Endothelial cell (in vitro differentiated cells): ENCODE results near the gene NOVA2. TPM values are rescaled to one million over a fixed set of nuclear protein-coding genes. Genes with fewer than 3 reads are reported as not detected.

Experiments
- DNase-seq: peaks from one replicate; pipeline ENCODE4 v3.0.0; 2021; ENCODE audit warnings: low spot score
- H3K27ac Mint-ChIP-seq: one replicate; pipeline ENCODE4 v1.8.0; 2021; ENCODE audit warnings: mixed read lengths, inconsistent platforms; ENCODE audit not compliant: unreplicated experiment
- H3K27me3 Mint-ChIP-seq: one replicate; pipeline ENCODE4 v1.8.0; 2021; ENCODE audit warnings: mild to moderate bottlenecking, moderate library complexity, mixed read lengths, inconsistent platforms; ENCODE audit not compliant: unreplicated experiment
- H3K36me3 Mint-ChIP-seq: one replicate; pipeline ENCODE4 v1.8.0; 2021; ENCODE audit warnings: mild to moderate bottlenecking, low read depth, mixed read lengths, inconsistent platforms; ENCODE audit not compliant: unreplicated experiment
- H3K4me1 Mint-ChIP-seq: one replicate; pipeline ENCODE4 v1.8.0; 2021; ENCODE audit warnings: mild to moderate bottlenecking, mixed read lengths, inconsistent platforms; ENCODE audit not compliant: unreplicated experiment
- H3K4me3 Mint-ChIP-seq: one replicate; pipeline ENCODE4 v1.8.0; 2021; ENCODE audit warnings: mild to moderate bottlenecking, mixed read lengths, inconsistent platforms; ENCODE audit not compliant: unreplicated experiment
- H3K9me3 Mint-ChIP-seq: one replicate; pipeline ENCODE4 v1.8.0; 2021; ENCODE audit warnings: mixed read lengths, inconsistent platforms; ENCODE audit not compliant: unreplicated experiment
- CTCF ChIP-seq: fragments of 200-600 bp; sonication (generic); IDR thresholded peaks from one replicate; pipeline ENCODE4 v1.5.0; 2021; ENCODE audit warnings: antibody characterized with exemption; ENCODE audit not compliant: unreplicated experiment
- total RNA-seq: library from RNA; stranded (reverse); fragmentation: NEBNext Ultra II Directional; extraction: Animal tissue kit (Norgen Biotek cat#: 25700); gene quantifications from one replicate; pipeline ENCODE4 v1.2.1, GENCODE V29; 2021; ENCODE audit not compliant: unreplicated experiment

NOVA2 gene
- total RNA-seq, 1 donor from 2014 or later = 86.0 TPM

GRCh38 chr19:46014534-46014933 is 40.9 kb upstream of the NOVA2 start:
- Mint-ChIP-seq H3K4me1 (peaks cover 11% of the 10 kb centered on the region), H3K27ac (no peak overlapping the region), H3K9me3 (no peaks in the 10 kb centered on the region), H3K36me3 (peaks cover 6% of the 10 kb centered on the region), H3K27me3 (peaks cover 17% of the 10 kb centered on the region), H3K4me3 (peak overlapping the region; percentile 82)
- DNase-seq = no peak
- no peak for TF ChIP-seq CTCF

GRCh38 chr19:46009530-46010510 is 36.2 kb upstream of the NOVA2 start:
- Mint-ChIP-seq H3K36me3 (peaks cover 15% of the 10 kb centered on the region), H3K9me3 (no peaks in the 10 kb centered on the region), H3K27ac (no peak overlapping the region), H3K27me3 (peaks cover 13% of the 10 kb centered on the region), H3K4me3 (no peak overlapping the region), H3K4me1 (peaks cover 5% of the 10 kb centered on the region)
- TF ChIP-seq CTCF = peak; percentile 89
- peak; percentile 81 for DNase-seq

- H3K27ac Mint-ChIP-seq = no peak overlapping the region
- H3K4me3 Mint-ChIP-seq = no peak overlapping the region
- H3K36me3 Mint-ChIP-seq = peaks cover 13% of the 10 kb centered on the region
- H3K27me3 Mint-ChIP-seq = peaks cover 8% of the 10 kb centered on the region
- no peak for TF ChIP-seq CTCF
- H3K4me1 Mint-ChIP-seq = no peaks in the 10 kb centered on the region
- H3K9me3 Mint-ChIP-seq = no peaks in the 10 kb centered on the region
- DNase-seq = no peak
These were observed 32.7 kb upstream of the NOVA2 start for GRCh38 chr19:46006411-46006810.

- H3K27ac Mint-ChIP-seq = no peak overlapping the region
These were observed 29.1 kb upstream of the NOVA2 start for GRCh38 chr19:46002678-46003275.

More at GRCh38 chr19:46002678-46003275, 29.1 kb upstream of the NOVA2 start:
- H3K4me1 Mint-ChIP-seq = peaks cover 13% of the 10 kb centered on the region
- TF ChIP-seq CTCF = no peak
- no peaks in the 10 kb centered on the region for H3K9me3 Mint-ChIP-seq
- H3K4me3 Mint-ChIP-seq = no peak overlapping the region
- DNase-seq = no peak
- H3K27me3 Mint-ChIP-seq = peaks cover 4% of the 10 kb centered on the region
- peaks cover 14% of the 10 kb centered on the region for H3K36me3 Mint-ChIP-seq
